Measurements from ENCODE around the gene KCNQ2.

KCNQ2 gene

DNA sequence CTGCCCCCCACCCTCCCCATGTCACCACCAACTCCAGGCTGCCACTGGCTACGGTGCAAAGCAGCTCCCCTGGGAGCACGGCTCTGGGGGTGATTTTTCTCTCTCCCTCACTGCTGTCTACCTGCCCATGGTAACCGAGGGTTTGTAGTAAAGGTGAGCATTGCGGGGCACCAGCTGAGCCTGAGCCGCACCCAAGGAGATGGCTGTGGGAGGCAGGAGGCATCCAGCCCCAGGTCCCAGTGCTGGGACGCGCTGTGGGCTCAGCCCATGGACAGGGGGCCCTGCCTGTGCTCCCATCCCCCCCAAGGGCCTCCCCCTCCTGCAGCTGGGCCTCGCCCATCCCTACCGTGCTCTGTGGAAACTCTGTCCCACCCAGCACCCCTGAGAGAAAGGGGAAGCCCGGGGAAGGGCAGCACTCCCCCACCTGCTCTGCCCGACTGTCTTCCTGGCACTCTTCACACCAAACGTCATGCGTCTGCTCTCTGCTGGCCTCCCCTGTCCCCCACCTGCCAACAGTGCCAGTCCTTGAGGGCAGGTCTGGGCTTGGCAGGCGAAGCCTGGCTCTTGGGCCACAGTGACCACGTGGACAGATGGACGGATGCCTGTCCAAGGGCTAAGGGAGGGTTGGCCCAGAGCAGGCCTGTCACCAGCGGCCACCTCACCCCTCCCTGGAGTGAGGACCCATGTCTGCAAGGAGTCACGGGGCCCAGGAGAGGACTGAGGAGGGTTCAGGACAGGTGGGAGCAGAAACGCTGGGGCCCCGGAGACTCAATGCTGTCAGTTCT is 107.5 kb downstream of the KCNQ2 start:
- ChIA-PET CTCF (interaction anchor here (1.9 kb wide), 1 partner anchor 141 kb away, joined by 4 read pairs; no protein-coding TSS in a partner anchor), POLR2A (no interaction called here)
- H3K4me3 ChIP-seq (ENCODE audit: low read depth, low read length): no peak overlapping the region
- DNase-seq (ENCODE audit: low read depth, low spot score): no peak
- TF ChIP-seq, protein P1, sequence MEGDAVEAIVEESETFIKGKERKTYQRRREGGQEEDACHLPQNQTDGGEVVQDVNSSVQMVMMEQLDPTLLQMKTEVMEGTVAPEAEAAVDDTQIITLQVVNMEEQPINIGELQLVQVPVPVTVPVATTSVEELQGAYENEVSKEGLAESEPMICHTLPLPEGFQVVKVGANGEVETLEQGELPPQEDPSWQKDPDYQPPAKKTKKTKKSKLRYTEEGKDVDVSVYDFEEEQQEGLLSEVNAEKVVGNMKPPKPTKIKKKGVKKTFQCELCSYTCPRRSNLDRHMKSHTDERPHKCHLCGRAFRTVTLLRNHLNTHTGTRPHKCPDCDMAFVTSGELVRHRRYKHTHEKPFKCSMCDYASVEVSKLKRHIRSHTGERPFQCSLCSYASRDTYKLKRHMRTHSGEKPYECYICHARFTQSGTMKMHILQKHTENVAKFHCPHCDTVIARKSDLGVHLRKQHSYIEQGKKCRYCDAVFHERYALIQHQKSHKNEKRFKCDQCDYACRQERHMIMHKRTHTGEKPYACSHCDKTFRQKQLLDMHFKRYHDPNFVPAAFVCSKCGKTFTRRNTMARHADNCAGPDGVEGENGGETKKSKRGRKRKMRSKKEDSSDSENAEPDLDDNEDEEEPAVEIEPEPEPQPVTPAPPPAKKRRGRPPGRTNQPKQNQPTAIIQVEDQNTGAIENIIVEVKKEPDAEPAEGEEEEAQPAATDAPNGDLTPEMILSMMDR (IDR thresholded peaks at IDR 0.05; ENCODE audit: insufficient read depth, low read length, missing control alignments): no peak

DNA sequence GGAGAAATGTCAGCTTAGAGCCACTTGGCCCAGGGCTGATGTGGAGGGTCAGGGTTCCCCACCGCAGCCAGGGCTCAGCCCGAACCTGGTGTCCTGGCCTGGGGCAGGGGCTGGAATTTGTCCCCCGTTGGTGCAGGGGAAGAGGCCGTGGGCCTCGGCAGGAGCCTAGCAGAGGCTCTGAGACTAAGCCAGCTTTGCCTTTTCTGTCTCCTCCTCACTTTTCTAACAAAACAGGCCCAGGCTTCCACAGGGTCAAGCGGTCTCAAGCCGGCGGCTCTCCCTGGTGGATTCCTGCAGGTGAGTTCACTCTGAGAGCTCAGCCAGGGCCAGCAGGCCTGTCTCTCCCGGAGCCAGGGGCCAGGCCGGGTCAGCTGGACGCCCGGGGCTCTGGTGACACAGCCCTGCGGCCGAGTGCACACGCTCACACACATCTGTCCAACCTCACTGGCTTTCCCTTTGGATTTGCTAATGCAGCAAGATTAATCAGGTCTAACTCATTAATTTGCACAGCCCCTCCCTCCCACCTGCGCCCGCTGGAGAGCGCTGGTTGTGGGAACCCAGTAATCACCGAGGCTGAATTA is 108.4 kb downstream of the KCNQ2 start:
- ChIA-PET CTCF (interaction anchor here (1.3 to 1.9 kb wide), 3 partner anchors 54 to 140 kb away, joined by 3 to 5 read pairs (median 4); no protein-coding TSS in a partner anchor), POLR2A (no interaction called here)
- DNase-seq (ENCODE audit: low read depth, low spot score): no peak
- H3K4me3 ChIP-seq (ENCODE audit: low read depth, low read length): no peak overlapping the region
- TF ChIP-seq, protein P1 (IDR thresholded peaks at IDR 0.05; ENCODE audit: insufficient read depth, low read length, missing control alignments): no peak

DNA sequence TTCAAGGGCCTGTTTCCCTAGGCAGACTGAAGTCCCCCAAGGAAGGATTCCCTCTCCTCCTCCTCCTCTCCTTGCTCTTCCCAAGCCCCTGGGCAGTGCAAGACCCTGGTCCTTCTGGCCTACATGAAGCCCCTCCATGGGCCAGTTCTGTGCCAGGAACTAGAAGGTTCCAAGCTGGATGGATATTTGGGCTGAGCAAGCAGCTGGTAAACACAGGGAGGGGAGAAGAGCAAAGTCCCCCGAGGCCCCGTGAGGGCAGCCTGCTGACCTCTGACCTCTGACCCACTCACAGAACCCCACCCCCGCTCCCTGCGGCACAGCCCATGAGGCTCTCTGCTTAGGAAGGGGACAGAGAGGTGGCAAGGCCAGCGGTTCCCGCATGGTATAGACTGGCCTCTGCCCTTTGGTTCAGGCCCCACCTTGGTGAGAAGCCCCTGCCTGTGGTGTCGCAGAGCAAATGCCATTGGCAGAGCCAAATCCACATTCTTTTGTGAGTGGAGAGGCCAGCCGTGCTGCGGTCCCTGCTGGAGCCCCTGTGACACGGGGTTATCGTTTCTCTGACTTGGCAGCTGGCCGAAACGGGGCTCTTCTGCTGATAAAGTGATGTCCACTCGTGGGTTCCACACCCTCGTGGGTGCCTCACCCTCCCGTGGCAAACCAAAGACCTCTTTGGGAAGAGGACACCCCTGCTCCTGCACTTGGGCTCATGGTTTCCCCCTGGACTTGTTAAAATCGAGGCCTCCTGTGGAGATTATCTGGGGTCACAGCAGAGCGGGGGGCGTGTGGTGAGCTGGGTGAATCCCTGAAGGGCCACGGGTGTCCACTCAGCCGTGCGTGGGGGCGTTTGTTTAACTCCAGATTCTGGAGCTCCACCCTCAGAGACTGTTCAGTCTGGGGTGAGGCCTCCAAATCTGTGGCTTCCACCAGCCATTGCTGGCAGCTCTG is 109.2 kb downstream of the KCNQ2 start:
- no peak overlapping the region for H3K4me3 ChIP-seq (ENCODE audit: low read depth, low read length)
- ChIA-PET POLR2A (no interaction called here), CTCF (interaction anchor here (1.3 to 1.9 kb wide), 5 partner anchors 15 to 139 kb away, joined by 3 to 5 read pairs (median 4); no protein-coding TSS in a partner anchor)
- TF ChIP-seq, protein P1 (IDR thresholded peaks at IDR 0.05; ENCODE audit: insufficient read depth, low read length, missing control alignments): no peak
- DNase-seq (ENCODE audit: low read depth, low spot score): no peak

DNA sequence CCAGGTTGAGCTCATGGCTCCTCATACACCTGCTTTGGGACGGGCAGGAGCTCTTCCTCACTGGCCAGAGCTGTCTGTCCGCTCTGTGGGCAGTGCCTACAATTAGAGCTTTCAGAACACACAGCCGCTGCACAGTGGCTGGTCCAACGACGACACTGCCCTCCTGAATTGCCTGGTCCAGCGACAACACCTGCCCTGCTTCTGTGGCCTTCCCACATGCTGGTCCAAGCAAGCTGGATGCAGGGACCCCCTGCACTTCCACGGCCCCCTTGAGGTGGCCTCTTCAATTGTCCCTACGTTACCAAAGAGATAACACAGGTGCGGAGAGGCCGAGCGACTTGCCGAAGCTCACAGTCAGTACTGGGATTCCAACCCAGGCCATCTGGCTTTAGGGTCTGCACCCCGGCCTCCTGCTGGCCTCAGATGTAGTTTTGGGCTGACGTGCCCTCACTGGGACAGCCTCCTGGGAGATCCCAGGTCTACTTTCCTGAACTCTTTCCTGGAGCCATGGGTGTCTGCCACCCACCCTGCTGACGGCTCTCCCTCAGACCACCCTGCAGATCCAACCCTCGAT is 109.9 kb downstream of the KCNQ2 start:
- no peak for DNase-seq (ENCODE audit: low read depth, low spot score)
- ChIA-PET POLR2A (no interaction called here), CTCF (interaction anchor here (1.4 to 1.5 kb wide), 2 partner anchors 16 to 19 kb away, joined by 3 to 4 read pairs; no protein-coding TSS in a partner anchor)
- no peak overlapping the region for H3K4me3 ChIP-seq (ENCODE audit: low read depth, low read length)
- TF ChIP-seq, protein P1 (IDR thresholded peaks at IDR 0.05; ENCODE audit: insufficient read depth, low read length, missing control alignments): no peak

DNA sequence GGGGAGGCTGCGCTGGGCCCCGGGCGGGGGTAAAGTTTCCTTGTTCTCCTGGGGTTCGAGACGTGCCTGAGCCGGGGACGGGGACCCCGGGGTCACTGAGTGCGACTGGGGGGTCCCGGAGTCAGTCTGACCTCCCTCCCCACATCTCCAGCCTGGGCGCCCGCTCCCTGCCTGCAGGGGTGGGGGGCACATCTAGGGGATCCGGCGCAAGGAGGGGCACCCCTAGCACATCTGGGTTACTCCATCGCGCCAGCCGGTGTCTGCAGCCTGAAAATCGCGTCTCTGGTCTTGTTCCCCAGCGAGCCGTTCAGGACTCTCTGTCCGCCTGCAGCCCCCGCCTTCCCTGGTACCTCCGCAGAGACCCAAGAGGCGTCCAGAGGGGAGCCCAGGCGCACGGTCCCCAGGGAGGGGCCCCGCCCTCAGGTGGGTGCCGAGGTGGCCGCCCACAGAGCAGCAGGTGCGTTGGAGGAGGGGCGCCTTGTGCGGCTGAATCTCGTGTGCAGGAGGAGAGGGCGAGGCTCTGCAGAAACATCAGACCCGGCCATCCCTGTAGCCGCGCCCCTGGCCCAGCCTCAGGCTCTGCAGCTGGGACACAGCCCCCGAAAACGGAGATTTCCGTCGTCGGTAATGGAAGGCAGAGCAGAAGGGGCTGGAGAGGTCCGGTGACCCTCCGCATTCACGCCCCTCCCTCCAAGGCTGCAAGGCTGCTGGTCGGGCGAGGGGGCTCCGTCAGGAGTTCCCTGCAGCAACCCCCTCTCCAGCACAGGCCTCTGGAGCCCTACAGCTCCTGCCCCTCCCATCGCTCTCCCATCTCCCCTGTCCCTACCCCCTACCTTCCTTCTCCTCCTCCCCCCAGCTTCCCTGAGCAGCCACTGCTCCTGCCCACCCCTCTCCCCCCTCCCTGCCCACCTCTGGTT is 110.7 kb downstream of the KCNQ2 start:
- ChIA-PET POLR2A (no interaction called here), CTCF (interaction anchor here (1.4 to 1.5 kb wide), 2 partner anchors 17 to 20 kb away, joined by 3 to 4 read pairs; no protein-coding TSS in a partner anchor)
- TF ChIP-seq, protein P1 (IDR thresholded peaks at IDR 0.05; ENCODE audit: insufficient read depth, low read length, missing control alignments): no peak
- DNase-seq (ENCODE audit: low read depth, low spot score): no peak
- H3K4me3 ChIP-seq (ENCODE audit: low read depth, low read length): no peak overlapping the region
